PFSK-1 (cell line): Measurements from ENCODE around the gene LRMDA.

Source experiments
- POLR2AphosphoS5 ChIP-seq: IDR thresholded peaks from 2 replicates; pipeline ENCODE4 v1.6.1; 2012; ENCODE audit warnings: low read depth, mild to moderate bottlenecking, control low read depth, low read length, moderate library complexity
- SIN3A ChIP-seq: IDR thresholded peaks from 2 replicates; pipeline ENCODE4 v1.6.1; 2012; ENCODE audit warnings: mild to moderate bottlenecking, low read length, moderate library complexity, borderline replicate concordance; ENCODE audit not compliant: insufficient read depth
- TAF1 ChIP-seq: IDR thresholded peaks from 2 replicates; pipeline ENCODE4 v1.6.1; 2012; ENCODE audit warnings: low read length, control low read depth, borderline replicate concordance; ENCODE audit not compliant: insufficient read depth
- TF ChIP-seq, protein P1 (sequence below), 2 experiments: IDR thresholded peaks; 2 replicates each; pipeline versions ENCODE4 v1.6.1 to v1.8.0; 2011 to 2012; ENCODE audit warnings: low read depth in 2 of 2, low read length in 2 of 2, control low read depth in 1 of 2, inconsistent platforms in 1 of 2, mild to moderate bottlenecking in 1 of 2, moderate library complexity in 1 of 2; ENCODE audit not compliant: insufficient read depth in 1 of 2

DNA sequence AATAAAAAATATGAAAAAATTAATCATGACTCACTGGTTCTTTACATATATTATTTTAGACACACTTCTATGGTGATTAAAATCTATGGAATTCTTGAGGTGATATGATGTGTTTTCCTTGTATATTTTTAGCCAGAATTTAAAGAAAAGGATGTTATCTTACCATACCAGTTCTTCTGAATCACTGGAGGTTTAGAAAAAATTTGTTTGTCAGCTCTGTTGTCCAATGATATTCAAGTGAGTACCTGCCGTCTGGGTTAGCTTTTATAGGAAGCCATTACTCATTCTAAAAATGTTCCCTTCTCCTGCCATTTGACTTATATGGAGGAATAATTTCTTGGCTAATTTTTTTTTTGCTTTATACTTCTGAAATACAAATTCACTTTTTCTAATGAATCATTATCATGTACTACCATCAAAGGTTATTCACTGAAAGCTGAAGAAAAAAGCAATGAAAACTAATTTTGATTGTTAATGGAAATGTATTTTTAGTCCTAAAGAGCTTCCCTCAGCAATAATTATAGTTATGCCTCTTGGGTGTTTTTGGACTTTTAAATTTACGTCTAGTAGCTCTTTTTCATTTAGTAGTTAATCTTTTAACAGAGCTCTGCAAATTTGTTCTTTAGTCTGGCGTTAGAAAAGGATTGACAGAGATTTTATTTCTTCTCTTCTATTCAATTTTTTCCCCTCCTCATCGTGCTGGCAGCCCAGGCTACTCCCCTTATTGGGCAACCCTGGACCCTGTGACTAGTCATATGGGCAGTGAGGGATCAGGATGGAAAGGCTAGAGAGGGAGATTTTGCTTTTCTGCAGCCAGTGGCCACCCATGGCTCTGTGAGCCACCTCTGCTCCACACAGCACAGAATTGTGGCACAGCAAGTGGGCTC is 434.2 kb downstream of the LRMDA start:
- TF ChIP-seq SIN3A (no peak), POLR2AphosphoS5 (no peak), TAF1 (no peak)
- TF ChIP-seq, protein P1, sequence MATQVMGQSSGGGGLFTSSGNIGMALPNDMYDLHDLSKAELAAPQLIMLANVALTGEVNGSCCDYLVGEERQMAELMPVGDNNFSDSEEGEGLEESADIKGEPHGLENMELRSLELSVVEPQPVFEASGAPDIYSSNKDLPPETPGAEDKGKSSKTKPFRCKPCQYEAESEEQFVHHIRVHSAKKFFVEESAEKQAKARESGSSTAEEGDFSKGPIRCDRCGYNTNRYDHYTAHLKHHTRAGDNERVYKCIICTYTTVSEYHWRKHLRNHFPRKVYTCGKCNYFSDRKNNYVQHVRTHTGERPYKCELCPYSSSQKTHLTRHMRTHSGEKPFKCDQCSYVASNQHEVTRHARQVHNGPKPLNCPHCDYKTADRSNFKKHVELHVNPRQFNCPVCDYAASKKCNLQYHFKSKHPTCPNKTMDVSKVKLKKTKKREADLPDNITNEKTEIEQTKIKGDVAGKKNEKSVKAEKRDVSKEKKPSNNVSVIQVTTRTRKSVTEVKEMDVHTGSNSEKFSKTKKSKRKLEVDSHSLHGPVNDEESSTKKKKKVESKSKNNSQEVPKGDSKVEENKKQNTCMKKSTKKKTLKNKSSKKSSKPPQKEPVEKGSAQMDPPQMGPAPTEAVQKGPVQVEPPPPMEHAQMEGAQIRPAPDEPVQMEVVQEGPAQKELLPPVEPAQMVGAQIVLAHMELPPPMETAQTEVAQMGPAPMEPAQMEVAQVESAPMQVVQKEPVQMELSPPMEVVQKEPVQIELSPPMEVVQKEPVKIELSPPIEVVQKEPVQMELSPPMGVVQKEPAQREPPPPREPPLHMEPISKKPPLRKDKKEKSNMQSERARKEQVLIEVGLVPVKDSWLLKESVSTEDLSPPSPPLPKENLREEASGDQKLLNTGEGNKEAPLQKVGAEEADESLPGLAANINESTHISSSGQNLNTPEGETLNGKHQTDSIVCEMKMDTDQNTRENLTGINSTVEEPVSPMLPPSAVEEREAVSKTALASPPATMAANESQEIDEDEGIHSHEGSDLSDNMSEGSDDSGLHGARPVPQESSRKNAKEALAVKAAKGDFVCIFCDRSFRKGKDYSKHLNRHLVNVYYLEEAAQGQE (IDR thresholded peaks at IDR 0.05; ENCODE audit: insufficient read depth in 1 of 2, low read depth in 2 of 2, low read length in 2 of 2), result no peak
